Natural killer cell treated with Interleukin-12 subunit alpha and Interleukin-12 subunit beta and Interleukin-15 and Interleukin-18, amount 100 ng/mL, for 72 hours (primary cell): ENCODE measurements around the gene CADPS. TPM values are rescaled to one million over a fixed set of nuclear protein-coding genes. Genes with fewer than 3 reads are reported as not detected.

Experiments used
- ATAC-seq, 2 donors: fragments of 150-1000 bp; cut with Tn5 transposase in 1 of 2; sonication (Bioruptor Pico), chemical (Tn5 transposase) in 1 of 2; 2 replicates each; pipeline ENCODE4 v1.10.0; 2021
- DNase-seq: peaks from one replicate; pipeline ENCODE4 v3.0.0; 2022; ENCODE audit warnings: low spot score
- H3K27ac Mint-ChIP-seq, 2 donors: 1 replicate in 1 of 2; 2 replicates in 1 of 2; pipeline ENCODE4 v1.8.0; 2022; ENCODE audit warnings: mixed read lengths in 2 of 2, mild to moderate bottlenecking in 1 of 2, moderate library complexity in 1 of 2
- H3K27me3 Mint-ChIP-seq, 2 donors: 1 replicate in 1 of 2; 2 replicates in 1 of 2; pipeline ENCODE4 v1.8.0; 2022; ENCODE audit warnings: mixed read lengths in 2 of 2
- H3K36me3 Mint-ChIP-seq: one replicate; pipeline ENCODE4 v1.8.0; 2022; ENCODE audit warnings: mixed read lengths
- H3K4me1 Mint-ChIP-seq, 2 donors: 1 replicate in 1 of 2; 2 replicates in 1 of 2; pipeline ENCODE4 v1.8.0; 2022; ENCODE audit warnings: low read depth in 2 of 2, mixed read lengths in 2 of 2, mild to moderate bottlenecking in 1 of 2
- H3K4me3 Mint-ChIP-seq: one replicate; pipeline ENCODE4 v1.8.0; 2022; ENCODE audit warnings: mixed read lengths
- H3K9me3 Mint-ChIP-seq: 2 replicates; pipeline ENCODE4 v1.8.0; 2022; ENCODE audit warnings: mixed read lengths
- total RNA-seq, 2 donors: library from RNA; stranded (reverse); gene quantifications; one replicate each; pipeline ENCODE4 v1.2.3, GENCODE V29; 2022

The CADPS gene
- total RNA-seq, 2 donors from 2014 or later, result not detected

DNA sequence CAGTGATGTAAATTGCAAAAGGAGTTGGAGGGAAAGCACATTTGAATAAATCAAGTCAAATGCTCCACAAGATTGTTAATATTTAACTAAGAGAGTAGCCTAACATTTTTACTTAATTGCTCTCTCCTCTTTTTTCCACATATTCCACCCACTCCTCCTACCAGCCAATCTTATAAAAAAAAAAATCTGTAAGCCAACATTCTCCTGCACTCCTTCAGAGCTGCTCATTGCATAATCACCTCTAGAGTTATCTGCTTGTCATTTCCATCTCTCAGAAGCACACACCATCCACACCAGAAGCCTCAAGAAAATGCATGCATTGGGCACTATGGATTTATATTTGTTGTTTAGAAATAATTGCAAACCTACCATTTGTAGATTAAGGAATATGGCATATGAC is 64.1 kb downstream of the CADPS start:
- no peaks in the 10 kb centered on the region for H3K4me1 Mint-ChIP-seq
- H3K9me3 Mint-ChIP-seq, result peaks cover 10% of the 10 kb centered on the region
- no peak overlapping the region for H3K27ac Mint-ChIP-seq
- DNase-seq, result no peak
- ATAC-seq, result no peak
- no peaks in the 10 kb centered on the region for H3K36me3 Mint-ChIP-seq
- H3K27me3 Mint-ChIP-seq, result no peaks in the 10 kb centered on the region
- H3K4me3 Mint-ChIP-seq, result no peak overlapping the region

- DNase-seq (no peak), ATAC-seq (no peak)
- H3K27ac Mint-ChIP-seq, result no peak overlapping the region
- no peaks in the 10 kb centered on the region for H3K4me1 Mint-ChIP-seq
- H3K9me3 Mint-ChIP-seq, result peaks cover 15% of the 10 kb centered on the region
- no peaks in the 10 kb centered on the region for H3K36me3 Mint-ChIP-seq
- H3K27me3 Mint-ChIP-seq, result no peaks in the 10 kb centered on the region
- no peak overlapping the region for H3K4me3 Mint-ChIP-seq
These were observed 65.8 kb downstream of the CADPS start for GRCh38 chr3:62809369-62809768.

- no peak overlapping the region for H3K4me3 Mint-ChIP-seq
- no peak for DNase-seq
- H3K36me3 Mint-ChIP-seq, result no peaks in the 10 kb centered on the region
- peaks cover 13% of the 10 kb centered on the region for H3K9me3 Mint-ChIP-seq
- no peaks in the 10 kb centered on the region for H3K4me1 Mint-ChIP-seq
- no peak for ATAC-seq
- H3K27me3 Mint-ChIP-seq, result no peaks in the 10 kb centered on the region
- no peak overlapping the region for H3K27ac Mint-ChIP-seq
These were observed 69.5 kb downstream of the CADPS start for GRCh38 chr3:62805580-62806277.

DNA sequence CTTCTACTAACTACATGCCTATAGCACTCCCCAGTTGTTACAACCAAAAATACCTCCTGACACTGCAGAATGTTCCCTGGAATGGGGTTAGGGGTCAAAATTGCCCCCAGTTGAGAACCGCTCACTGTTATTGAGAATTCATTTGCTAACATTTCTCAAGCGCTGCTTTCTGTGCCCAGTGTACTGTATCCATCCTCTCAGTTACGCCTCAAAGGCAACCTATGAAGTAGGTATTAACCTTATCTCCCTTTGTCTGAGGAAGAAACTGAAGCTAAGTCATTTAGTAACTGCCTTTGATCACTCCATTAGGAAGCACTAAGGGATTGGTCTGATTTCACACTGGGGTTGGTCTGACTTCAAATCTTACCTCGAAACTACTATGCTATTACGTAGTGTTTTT is 70.1 kb downstream of the CADPS start:
- Mint-ChIP-seq H3K27ac (no peak overlapping the region), H3K4me3 (no peak overlapping the region), H3K36me3 (no peaks in the 10 kb centered on the region), H3K4me1 (no peaks in the 10 kb centered on the region), H3K9me3 (peaks cover 13% of the 10 kb centered on the region), H3K27me3 (no peaks in the 10 kb centered on the region)
- DNase-seq (no peak), ATAC-seq (no peak)

DNA sequence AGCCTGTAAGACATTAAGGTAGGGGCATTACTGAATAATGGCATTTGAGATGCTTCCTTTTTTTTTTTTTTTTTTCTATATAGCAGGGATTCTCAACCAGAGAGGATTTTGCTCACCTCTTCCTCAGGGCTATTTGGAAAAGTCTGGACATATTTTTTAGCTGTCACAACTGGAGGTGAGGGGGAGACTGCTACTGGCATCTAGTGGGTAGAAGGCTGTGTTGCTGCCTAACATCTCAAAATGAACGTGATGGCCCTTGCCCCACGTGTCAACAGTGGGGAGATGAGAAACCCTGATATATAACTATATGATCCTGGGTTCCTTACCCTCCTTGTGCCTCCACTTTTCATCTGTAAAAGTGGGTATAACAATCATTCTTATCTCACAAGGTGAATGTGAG is 71.9 kb downstream of the CADPS start:
- H3K27ac Mint-ChIP-seq, result no peak overlapping the region
- no peaks in the 10 kb centered on the region for H3K27me3 Mint-ChIP-seq
- H3K36me3 Mint-ChIP-seq, result no peaks in the 10 kb centered on the region
- H3K4me1 Mint-ChIP-seq, result no peaks in the 10 kb centered on the region
- peaks cover 9% of the 10 kb centered on the region for H3K9me3 Mint-ChIP-seq
- DNase-seq (no peak), ATAC-seq (no peak)
- no peak overlapping the region for H3K4me3 Mint-ChIP-seq

DNA sequence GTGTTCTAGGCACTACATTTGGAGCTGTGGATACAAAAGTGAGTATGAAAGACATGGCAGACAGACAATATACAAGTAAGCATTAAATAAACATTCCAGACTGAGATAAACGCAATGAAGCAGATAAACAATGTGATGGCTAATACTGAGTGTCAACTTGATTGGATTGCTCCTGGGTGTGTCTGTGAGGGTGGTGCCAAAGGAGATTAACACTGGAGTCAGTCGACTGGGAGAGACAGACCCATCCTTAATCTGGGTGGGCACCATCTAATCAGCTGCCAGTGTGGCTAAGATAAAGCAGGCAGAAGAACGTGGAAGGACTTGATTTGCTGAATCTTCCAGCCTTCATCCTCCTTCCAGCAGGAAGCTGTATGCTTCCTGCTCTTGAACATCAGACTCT is 77.2 kb downstream of the CADPS start:
- no peak for ATAC-seq
- no peaks in the 10 kb centered on the region for H3K4me1 Mint-ChIP-seq
- no peak for DNase-seq
- no peaks in the 10 kb centered on the region for H3K27me3 Mint-ChIP-seq
- peaks cover 15% of the 10 kb centered on the region for H3K9me3 Mint-ChIP-seq
- no peak overlapping the region for H3K27ac Mint-ChIP-seq
- H3K36me3 Mint-ChIP-seq, result no peaks in the 10 kb centered on the region
- H3K4me3 Mint-ChIP-seq, result no peak overlapping the region

DNA sequence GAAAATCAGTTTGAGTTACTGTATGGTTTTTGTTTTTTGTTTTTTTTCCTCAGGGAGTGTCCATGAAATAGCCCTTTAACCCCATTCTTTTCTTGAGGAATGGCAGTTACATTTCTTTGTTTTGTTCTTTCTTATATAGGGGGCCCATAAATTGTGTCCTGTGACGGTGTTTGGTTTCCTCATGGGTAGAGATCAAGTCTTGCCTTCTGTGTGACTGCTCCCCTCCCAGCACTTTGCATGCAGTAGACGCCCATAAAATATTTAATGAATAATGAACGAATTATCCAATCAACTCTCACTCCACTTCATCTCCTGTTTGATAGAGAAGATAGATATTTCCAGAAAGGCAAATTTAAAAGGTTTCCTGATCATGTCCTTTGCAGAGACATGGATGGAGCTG is 78.1 kb downstream of the CADPS start:
- Mint-ChIP-seq H3K9me3 (peaks cover 12% of the 10 kb centered on the region), H3K27ac (no peak overlapping the region), H3K4me1 (no peaks in the 10 kb centered on the region), H3K4me3 (no peak overlapping the region), H3K36me3 (no peaks in the 10 kb centered on the region), H3K27me3 (no peaks in the 10 kb centered on the region)
- DNase-seq (no peak), ATAC-seq (no peak)

GRCh38 chr3:62795978-62796657 is 79.1 kb downstream of the CADPS start:
- H3K4me3 Mint-ChIP-seq, result no peak overlapping the region
- H3K27me3 Mint-ChIP-seq, result no peaks in the 10 kb centered on the region
- ATAC-seq (no peak), DNase-seq (no peak)
- peaks cover 14% of the 10 kb centered on the region for H3K9me3 Mint-ChIP-seq
- no peaks in the 10 kb centered on the region for H3K4me1 Mint-ChIP-seq
- H3K36me3 Mint-ChIP-seq, result no peaks in the 10 kb centered on the region
- H3K27ac Mint-ChIP-seq, result no peak overlapping the region

DNA sequence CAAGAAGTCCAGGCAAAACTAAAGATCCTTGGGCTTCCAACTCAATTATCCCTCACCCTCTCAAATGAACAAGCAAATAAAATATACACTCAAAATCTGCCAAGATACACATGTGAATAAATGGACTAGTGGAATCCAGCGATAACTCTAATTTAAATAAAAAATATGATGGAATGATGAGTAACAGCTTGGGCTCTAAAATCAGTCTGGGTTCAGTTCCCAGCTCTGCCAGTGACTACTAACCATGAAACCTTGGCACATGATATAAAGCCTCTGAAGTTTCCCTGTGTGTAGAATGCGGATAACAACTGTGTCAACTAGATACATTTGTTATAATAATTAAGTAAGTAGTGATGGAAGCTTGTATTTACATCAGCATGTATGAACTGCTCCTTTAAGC is 81.3 kb downstream of the CADPS start:
- H3K36me3 Mint-ChIP-seq, result no peaks in the 10 kb centered on the region
- H3K4me3 Mint-ChIP-seq, result no peak overlapping the region
- H3K27ac Mint-ChIP-seq, result no peak overlapping the region
- no peaks in the 10 kb centered on the region for H3K27me3 Mint-ChIP-seq
- no peaks in the 10 kb centered on the region for H3K4me1 Mint-ChIP-seq
- no peak for ATAC-seq
- peaks cover 14% of the 10 kb centered on the region for H3K9me3 Mint-ChIP-seq
- no peak for DNase-seq

GRCh38 chr3:62785384-62785783 is 89.8 kb downstream of the CADPS start:
- ATAC-seq (no peak), DNase-seq (no peak)
- H3K9me3 Mint-ChIP-seq, result peaks cover 4% of the 10 kb centered on the region
- H3K4me1 Mint-ChIP-seq, result no peaks in the 10 kb centered on the region
- H3K36me3 Mint-ChIP-seq, result no peaks in the 10 kb centered on the region
- no peak overlapping the region for H3K27ac Mint-ChIP-seq
- H3K27me3 Mint-ChIP-seq, result no peaks in the 10 kb centered on the region
- no peak overlapping the region for H3K4me3 Mint-ChIP-seq

- Mint-ChIP-seq H3K27ac (no peak overlapping the region), H3K9me3 (peaks cover 10% of the 10 kb centered on the region), H3K27me3 (no peaks in the 10 kb centered on the region), H3K4me3 (no peak overlapping the region), H3K4me1 (no peaks in the 10 kb centered on the region), H3K36me3 (no peaks in the 10 kb centered on the region)
- DNase-seq (no peak), ATAC-seq (no peak)
These were observed 94.1 kb downstream of the CADPS start for GRCh38 chr3:62781121-62781520.

- Mint-ChIP-seq H3K27me3 (no peaks in the 10 kb centered on the region), H3K27ac (no peak overlapping the region), H3K4me3 (no peak overlapping the region), H3K4me1 (no peaks in the 10 kb centered on the region), H3K36me3 (no peaks in the 10 kb centered on the region), H3K9me3 (peaks cover 9% of the 10 kb centered on the region)
- DNase-seq (no peak), ATAC-seq (no peak)
These were observed 97.5 kb downstream of the CADPS start for GRCh38 chr3:62777674-62778073.

- no peaks in the 10 kb centered on the region for H3K27me3 Mint-ChIP-seq
- no peak overlapping the region for H3K27ac Mint-ChIP-seq
- H3K4me1 Mint-ChIP-seq, result no peaks in the 10 kb centered on the region
- no peak overlapping the region for H3K4me3 Mint-ChIP-seq
- H3K9me3 Mint-ChIP-seq, result peaks cover 9% of the 10 kb centered on the region
- DNase-seq, result no peak
- ATAC-seq, result no peak
- H3K36me3 Mint-ChIP-seq, result no peaks in the 10 kb centered on the region
These were observed 98.1 kb downstream of the CADPS start for GRCh38 chr3:62777130-62777529.

DNA sequence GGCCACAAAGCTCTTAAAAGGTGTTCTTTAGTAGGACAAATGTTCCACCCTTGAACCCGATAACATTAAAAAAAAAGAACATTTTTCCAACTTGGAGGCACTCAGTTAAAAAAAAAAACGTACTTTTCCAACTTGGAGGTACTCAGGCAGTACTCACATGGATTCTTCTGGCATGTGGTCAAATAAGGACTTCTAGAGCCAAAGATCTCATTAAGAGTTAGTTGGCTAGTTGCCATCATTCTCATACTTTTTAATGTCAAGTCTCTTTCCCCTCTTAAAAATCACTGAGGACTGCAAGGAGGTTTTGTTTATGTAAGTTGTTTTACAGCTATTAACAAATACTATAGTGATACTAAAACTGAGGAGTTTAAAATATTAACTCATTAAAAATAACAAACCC is 101.0 kb downstream of the CADPS start:
- no peak overlapping the region for H3K27ac Mint-ChIP-seq
- no peak for ATAC-seq
- H3K4me1 Mint-ChIP-seq, result no peaks in the 10 kb centered on the region
- H3K4me3 Mint-ChIP-seq, result no peak overlapping the region
- H3K27me3 Mint-ChIP-seq, result no peaks in the 10 kb centered on the region
- DNase-seq, result no peak
- no peaks in the 10 kb centered on the region for H3K36me3 Mint-ChIP-seq
- H3K9me3 Mint-ChIP-seq, result peaks cover 16% of the 10 kb centered on the region
